Prostate gland (tissue), 2 donors: ENCODE data around the gene UNC5A. TPM values are rescaled to one million over a fixed set of nuclear protein-coding genes. Genes with fewer than 3 reads are reported as not detected.

Experiments used
- DNase-seq: peaks from one replicate; pipeline ENCODE4 v3.0.0-alpha.2; 2019; ENCODE audit warnings: low spot score
- H3K27ac ChIP-seq, 2 donors: fragments of 200-600 bp; sonication (generic); 2 replicates each; pipeline ENCODE4 v1.5.1; 2017 to 2019
- H3K27me3 ChIP-seq: fragments of 200-600 bp; sonication (generic); replicated peaks from 2 replicates; pipeline ENCODE4 v1.5.1; 2019; ENCODE audit not compliant: insufficient read depth
- H3K36me3 ChIP-seq, 2 donors: fragments of 200-600 bp; sonication (generic); 1 replicate in 1 of 2; 2 replicates in 1 of 2; pipeline versions ENCODE4 v1.5.1 to v1.8.1; 2017 to 2019
- H3K4me1 ChIP-seq: fragments of 200-600 bp; sonication (generic); replicated peaks from 2 replicates; pipeline ENCODE4 v1.5.1; 2019
- H3K4me3 ChIP-seq, 2 donors: fragments of 200-600 bp; sonication (generic); 2 replicates each; pipeline ENCODE4 v1.5.1; 2017 to 2019
- H3K9me3 ChIP-seq: fragments of 200-600 bp; sonication (generic); 2 replicates; pipeline ENCODE4 v1.5.1; 2017
- POLR2A ChIP-seq: fragments of 450-650 bp; IDR thresholded peaks from one replicate; pipeline ENCODE4 v1.6.1; 2016; ENCODE audit warnings: antibody characterized with exemption, mild to moderate bottlenecking
- POLR2AphosphoS5 ChIP-seq: sonication (generic); formaldehyde crosslinking; IDR thresholded peaks from one replicate; pipeline ENCODE4 v1.6.1; 2017; ENCODE audit warnings: antibody characterized with exemption
- WGBS: methylation state at CpG from one replicate; pipeline ENCODE4 v1.1.5; 2018; 5-methylcytosine and 5-hydroxymethylcytosine counted together
- intact Hi-C: fragments of 100-400 bp; cut with DNase I; formaldehyde crosslinking; loops from one replicate; pipeline ENCODE4 v1.14.2; 2022
- total RNA-seq, 2 donors: library from RNA; depleted of rRNA; stranded (reverse); fragments of >200 nt; gene quantifications; one replicate each; pipeline ENCODE4 v1.1.0, GENCODE V29; 2016
- TF ChIP-seq, protein P1 (sequence below), 4 experiments: fragments of 200-600 bp in 2 of 4; fragments of 450-650 bp in 2 of 4; sonication (generic) in 2 of 4; IDR thresholded peaks; 1 replicate in 3 of 4; 2 replicates in 1 of 4; pipeline ENCODE4 v1.5.1; 2016 to 2019; ENCODE audit warnings: antibody characterized with exemption in 4 of 4, mild to moderate bottlenecking in 2 of 4, moderate library complexity in 2 of 4

The UNC5A gene
- total RNA-seq, 2 donors from 2014 or later = 0.18 to 1.5 TPM

DNA sequence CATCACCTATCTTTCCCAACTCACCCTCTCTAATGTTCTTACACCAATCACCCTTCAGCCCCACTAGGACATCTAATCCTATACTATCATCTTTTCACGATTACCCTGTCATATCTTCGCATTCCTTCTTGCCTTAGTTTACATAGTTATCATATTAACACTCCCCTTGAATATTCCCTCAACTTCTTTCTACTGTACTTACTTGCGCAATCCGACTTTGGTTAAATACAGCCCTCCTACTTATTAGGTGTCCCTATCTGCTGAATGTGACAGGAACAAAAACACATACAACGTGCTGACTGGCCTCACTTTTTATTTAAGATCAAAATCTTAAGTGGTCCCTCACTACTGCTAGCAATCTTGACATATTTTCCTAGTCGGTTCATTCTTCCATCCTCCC is 108.3 kb downstream of the UNC5A start:
- H3K4me1 ChIP-seq = no peaks in the 10 kb centered on the region
- no peak overlapping the region for H3K27ac ChIP-seq
- H3K9me3 ChIP-seq = no peaks in the 10 kb centered on the region
- no peak for DNase-seq
- H3K36me3 ChIP-seq = no peaks in the 10 kb centered on the region
- TF ChIP-seq, protein P1, sequence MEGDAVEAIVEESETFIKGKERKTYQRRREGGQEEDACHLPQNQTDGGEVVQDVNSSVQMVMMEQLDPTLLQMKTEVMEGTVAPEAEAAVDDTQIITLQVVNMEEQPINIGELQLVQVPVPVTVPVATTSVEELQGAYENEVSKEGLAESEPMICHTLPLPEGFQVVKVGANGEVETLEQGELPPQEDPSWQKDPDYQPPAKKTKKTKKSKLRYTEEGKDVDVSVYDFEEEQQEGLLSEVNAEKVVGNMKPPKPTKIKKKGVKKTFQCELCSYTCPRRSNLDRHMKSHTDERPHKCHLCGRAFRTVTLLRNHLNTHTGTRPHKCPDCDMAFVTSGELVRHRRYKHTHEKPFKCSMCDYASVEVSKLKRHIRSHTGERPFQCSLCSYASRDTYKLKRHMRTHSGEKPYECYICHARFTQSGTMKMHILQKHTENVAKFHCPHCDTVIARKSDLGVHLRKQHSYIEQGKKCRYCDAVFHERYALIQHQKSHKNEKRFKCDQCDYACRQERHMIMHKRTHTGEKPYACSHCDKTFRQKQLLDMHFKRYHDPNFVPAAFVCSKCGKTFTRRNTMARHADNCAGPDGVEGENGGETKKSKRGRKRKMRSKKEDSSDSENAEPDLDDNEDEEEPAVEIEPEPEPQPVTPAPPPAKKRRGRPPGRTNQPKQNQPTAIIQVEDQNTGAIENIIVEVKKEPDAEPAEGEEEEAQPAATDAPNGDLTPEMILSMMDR (IDR thresholded peaks at IDR 0.05) = no peak
- TF ChIP-seq POLR2AphosphoS5 (no peak), POLR2A (no peak)
- no peaks in the 10 kb centered on the region for H3K27me3 ChIP-seq
- no peak overlapping the region for H3K4me3 ChIP-seq
- intact Hi-C loops = no loop called here
- WGBS = 90% methylated on average over 6 of the region's 6 CpGs

DNA sequence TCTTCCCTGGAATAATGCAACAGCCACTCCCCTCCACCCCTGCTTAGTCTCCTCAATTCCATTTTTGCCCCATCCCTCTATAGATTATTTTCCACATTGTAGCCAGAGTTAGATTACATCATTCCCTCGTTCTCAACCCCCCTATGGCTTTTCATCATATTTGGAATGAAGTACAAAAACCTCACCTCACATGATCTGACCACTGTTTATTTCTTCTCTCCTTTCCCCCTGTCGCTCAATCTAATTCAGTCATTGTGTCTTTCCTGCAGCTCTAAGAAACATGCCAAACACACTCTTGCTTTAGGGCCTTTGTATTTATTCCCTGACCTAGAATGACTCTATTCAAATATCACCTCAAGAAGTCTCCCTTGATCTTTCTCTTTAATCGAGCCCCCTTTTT is 111.4 kb downstream of the UNC5A start:
- DNase-seq = no peak
- Histone ChIP-seq H3K27ac (no peak overlapping the region), H3K4me3 (no peak overlapping the region), H3K4me1 (no peaks in the 10 kb centered on the region), H3K27me3 (no peaks in the 10 kb centered on the region), H3K9me3 (no peaks in the 10 kb centered on the region), H3K36me3 (no peaks in the 10 kb centered on the region)
- TF ChIP-seq POLR2AphosphoS5 = no peak
- TF ChIP-seq, protein P1 (IDR thresholded peaks at IDR 0.05) = no peak
- no peak for TF ChIP-seq POLR2A
- WGBS = 86% methylated on average over 3 of the region's 3 CpGs
- intact Hi-C loops = no loop called here

DNA sequence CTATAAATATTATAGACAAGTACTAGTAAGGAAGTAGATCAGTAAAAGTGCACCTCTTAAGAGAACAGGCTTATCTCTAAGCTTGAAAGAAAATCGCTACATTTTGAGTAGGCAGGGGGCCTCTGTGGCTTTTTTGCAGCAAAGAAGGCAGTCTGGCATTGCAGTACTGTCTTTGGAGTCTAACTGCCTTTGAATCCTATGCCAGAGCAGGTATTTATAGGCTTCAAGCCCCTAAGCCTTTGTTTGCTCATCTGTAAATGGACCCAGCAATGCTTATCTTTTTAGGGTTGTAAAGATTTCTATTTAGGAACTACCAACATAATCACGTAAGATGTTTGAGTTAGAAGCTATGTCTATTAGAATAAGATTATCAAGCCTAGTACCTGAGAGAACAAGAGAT is 112.5 kb downstream of the UNC5A start:
- TF ChIP-seq, protein P1 (IDR thresholded peaks at IDR 0.05) = no peak
- no peak overlapping the region for H3K4me3 ChIP-seq
- DNase-seq = no peak

DNA sequence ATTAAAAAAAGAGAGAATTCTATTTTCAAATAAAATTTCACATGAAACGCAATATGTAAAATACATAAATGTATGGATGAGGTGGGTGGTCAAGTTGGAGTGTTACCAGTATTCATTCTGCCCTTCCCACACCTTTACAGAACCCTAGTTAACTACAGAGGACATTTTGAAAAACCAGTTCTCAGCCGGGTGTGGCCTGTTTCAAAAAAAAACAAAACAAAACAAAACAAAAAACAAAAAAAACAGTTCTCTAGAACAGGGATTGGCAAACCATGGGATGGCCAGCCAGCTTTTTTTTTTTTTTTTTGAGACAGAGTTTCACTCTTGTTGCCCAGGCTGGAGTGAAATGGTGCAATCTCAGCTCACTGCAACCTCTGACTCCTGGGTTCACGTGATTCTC is 117.2 kb downstream of the UNC5A start:
- Histone ChIP-seq H3K27ac (no peak overlapping the region), H3K27me3 (no peaks in the 10 kb centered on the region), H3K4me1 (no peaks in the 10 kb centered on the region), H3K9me3 (no peaks in the 10 kb centered on the region), H3K4me3 (no peak overlapping the region), H3K36me3 (no peaks in the 10 kb centered on the region)
- WGBS = 92% methylated on average over 3 of the region's 3 CpGs
- DNase-seq = no peak
- no peak for TF ChIP-seq POLR2A
- TF ChIP-seq, protein P1 (IDR thresholded peaks at IDR 0.05) = no peak
- intact Hi-C loops = no loop called here

More for the DNA sequence above, 112.5 kb downstream of the UNC5A start:
- Histone ChIP-seq H3K4me1 (no peaks in the 10 kb centered on the region), H3K27ac (no peak overlapping the region), H3K36me3 (no peaks in the 10 kb centered on the region), H3K9me3 (no peaks in the 10 kb centered on the region), H3K27me3 (no peaks in the 10 kb centered on the region)
- WGBS = 65% methylated on average over 2 of the region's 2 CpGs
- intact Hi-C loops = no loop called here

DNA sequence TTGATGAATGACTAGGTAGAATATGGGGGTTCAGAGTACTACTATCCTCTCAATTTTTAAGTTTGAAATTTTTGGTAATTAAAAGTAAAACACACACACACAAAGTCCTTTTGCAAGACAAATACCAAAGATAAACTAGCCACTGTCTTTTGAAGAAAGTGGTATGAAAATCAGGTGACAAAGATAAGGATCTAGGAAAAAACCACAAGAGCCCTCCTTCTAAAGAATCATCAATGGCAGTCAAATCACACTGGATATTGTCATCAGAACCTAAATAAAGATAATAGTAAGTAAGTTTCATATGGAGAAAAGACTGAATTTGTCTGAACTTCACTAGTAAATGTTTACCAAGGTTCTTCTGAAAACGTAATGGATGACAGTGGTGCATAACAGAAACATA is 119.3 kb downstream of the UNC5A start:
- Histone ChIP-seq H3K27ac (no peak overlapping the region), H3K36me3 (no peaks in the 10 kb centered on the region), H3K4me3 (no peak overlapping the region), H3K9me3 (no peaks in the 10 kb centered on the region), H3K27me3 (no peaks in the 10 kb centered on the region), H3K4me1 (no peaks in the 10 kb centered on the region)
- no peak for TF ChIP-seq POLR2A
- 74% methylated on average over 1 of the region's 1 CpG for WGBS
- no peak for DNase-seq
- intact Hi-C loops = no loop called here

Other genes with a start within 250 kb of the UNC5A start
- gene GPRIN1, start 200.4 kb upstream of the UNC5A start, total RNA-seq = 1 to 10 TPM in 1 of 2 donors, under 1 TPM in 1; 0.14 to 6.6 TPM
- gene SNCB, start 180.0 kb upstream of the UNC5A start, total RNA-seq = not detected
- gene EIF4E1B, start 179.9 kb upstream of the UNC5A start, total RNA-seq = 1 to 10 TPM in 1 of 2 donors, not detected in 1; 1.6 TPM
- 10 to 100 TPM; 17.6 to 38.1 TPM for gene TSPAN17, start 163.1 kb upstream of the UNC5A start, total RNA-seq
- gene HK3, start 88.8 kb downstream of the UNC5A start, total RNA-seq = 1 to 10 TPM in 1 of 2 donors, under 1 TPM in 1; 0.50 to 4.7 TPM
- 10 to 100 TPM; 29.3 to 38.3 TPM for gene UIMC1, start 196.2 kb downstream of the UNC5A start, total RNA-seq
- gene ZNF346, start 212.1 kb downstream of the UNC5A start, total RNA-seq = 10 to 100 TPM; 23.6 to 34.4 TPM